HepG2 (cell line): ENCODE measurements around the gene QPCT. TPM values are rescaled to one million over a fixed set of nuclear protein-coding genes. Genes with fewer than 3 reads are reported as not detected.

Source experiments
- ATF7-NPFF ChIP-seq: sonication (generic); formaldehyde crosslinking; IDR thresholded peaks from 2 replicates; pipeline ENCODE4 v1.8.1; 2023; ENCODE audit warnings: mild to moderate bottlenecking, low read depth, missing genetic modification reagents, moderate library complexity
- DRAP1 ChIP-seq: IDR thresholded peaks from 2 replicates; pipeline ENCODE4 v1.6.1; 2016; ENCODE audit warnings: missing genetic modification reagents, missing compliant biosample characterization
- DZIP1 ChIP-seq: sonication (generic); formaldehyde crosslinking; IDR thresholded peaks from 2 replicates; pipeline ENCODE4 v1.5.0; 2020; ENCODE audit warnings: mild to moderate bottlenecking, missing genetic modification reagents
- EHMT2 ChIP-seq: fragments of 200-600 bp; sonication (generic); IDR thresholded peaks from 2 replicates; pipeline ENCODE4 v1.7.0; 2017; ENCODE audit warnings: antibody characterized with exemption, low read depth, low read length, borderline replicate concordance
- EP300 ChIP-seq, 3 experiments: sonication (generic) in 1 of 3; formaldehyde crosslinking in 1 of 3; IDR thresholded peaks; 2 replicates each; pipeline versions ENCODE4 v1.5.1 to v1.6.1; 2011 to 2020; ENCODE audit warnings: low read depth in 2 of 3, low read length in 2 of 3, borderline replicate concordance in 1 of 3, improper control_type of control experiment in 1 of 3, mild to moderate bottlenecking in 1 of 3, missing genetic modification reagents in 1 of 3, moderate library complexity in 1 of 3
- EZH2 ChIP-seq: conservative IDR thresholded peaks from 2 replicates; pipeline ENCODE4 v1.6.1; 2012; ENCODE audit warnings: mild to moderate bottlenecking, low read depth, low read length, moderate library complexity
- HMG20B ChIP-seq: conservative IDR thresholded peaks from 2 replicates; pipeline ENCODE4 v1.6.1; 2016; ENCODE audit warnings: missing genetic modification reagents, missing compliant biosample characterization
- HNRNPUL1 ChIP-seq: fragments of 200-400 bp; formaldehyde crosslinking; IDR thresholded peaks from 2 replicates; pipeline ENCODE4 v1.6.1; 2017; ENCODE audit warnings: low read depth, mild to moderate bottlenecking, low read length, moderate library complexity
- HOXA7 ChIP-seq: sonication (generic); formaldehyde crosslinking; IDR thresholded peaks from 2 replicates; pipeline ENCODE4 v1.8.1; 2022; ENCODE audit warnings: mild to moderate bottlenecking, missing genetic modification reagents, moderate library complexity
- MLX ChIP-seq: IDR thresholded peaks from 2 replicates; pipeline ENCODE4 v1.6.1; 2016
- NFYC ChIP-seq: IDR thresholded peaks from 2 replicates; pipeline ENCODE4 v1.6.1; 2016; ENCODE audit warnings: missing genetic modification reagents, missing compliant biosample characterization
- PLRG1 ChIP-seq: fragments of 450-650 bp; conservative IDR thresholded peaks from 2 replicates; pipeline ENCODE4 v1.6.1; 2016
- POGZ ChIP-seq: sonication (generic); formaldehyde crosslinking; IDR thresholded peaks from 2 replicates; pipeline ENCODE4 v1.4.0; 2020; ENCODE audit warnings: mild to moderate bottlenecking, missing genetic modification reagents
- SMAD9 ChIP-seq: sonication (generic); formaldehyde crosslinking; IDR thresholded peaks from 2 replicates; pipeline ENCODE4 v1.5.1; 2020; ENCODE audit warnings: mild to moderate bottlenecking, missing genetic modification reagents
- TP53 ChIP-seq: sonication (generic); formaldehyde crosslinking; conservative IDR thresholded peaks from 2 replicates; pipeline ENCODE4 v1.4.0; 2020; ENCODE audit warnings: missing genetic modification reagents
- XBP1 ChIP-seq: sonication (generic); formaldehyde crosslinking; IDR thresholded peaks from 2 replicates; pipeline ENCODE4 v1.5.0; 2020; ENCODE audit warnings: missing genetic modification reagents
- ZNF569 ChIP-seq: sonication (generic); formaldehyde crosslinking; IDR thresholded peaks from 2 replicates; pipeline ENCODE4 v1.5.0; 2020; ENCODE audit warnings: mild to moderate bottlenecking, missing genetic modification reagents, moderate library complexity, borderline replicate concordance
- ZNF605 ChIP-seq: sonication (generic); formaldehyde crosslinking; IDR thresholded peaks from 2 replicates; pipeline ENCODE4 v1.8.0; 2022; ENCODE audit warnings: mild to moderate bottlenecking, missing genetic modification reagents
- ZNF629 ChIP-seq: sonication (generic); formaldehyde crosslinking; conservative IDR thresholded peaks from 2 replicates; pipeline ENCODE4 v1.5.0; 2020; ENCODE audit warnings: missing genetic modification reagents
- ZNF704 ChIP-seq: sonication (generic); formaldehyde crosslinking; IDR thresholded peaks from 2 replicates; pipeline ENCODE4 v1.8.1; 2023; ENCODE audit warnings: mild to moderate bottlenecking, inconsistent platforms, moderate library complexity, missing genetic modification reagents, borderline replicate concordance
- polyA plus RNA-seq, 8 experiments: library from polyadenylated mRNA; depleted of rRNA in 3 of 8; stranded (reverse) in 7 of 8; unstranded in 1 of 8; fragments of >200 nt; fragmentation: Illumina TruSeq in 4 of 8; extraction: Trizol in 4 of 8; gene quantifications; 2 replicates each; pipeline versions ENCODE4 v1.2.1 to v1.2.3, GENCODE V29; 2011 to 2016; ENCODE audit warnings: low read depth in 4 of 8, missing spikeins in 1 of 8, mixed read lengths in 1 of 8; ENCODE audit not compliant: insufficient read depth in 1 of 8
- total RNA-seq, 5 experiments: library from RNA; depleted of rRNA; stranded (reverse); fragments of >200 nt; fragmentation: Illumina TruSeq; extraction: Trizol; gene quantifications; 2 replicates each; pipeline ENCODE4 v1.2.3, GENCODE V29; 2016; ENCODE audit warnings: low read depth in 1 of 5
- TF ChIP-seq, protein P1 (sequence below): sonication (generic); formaldehyde crosslinking; IDR thresholded peaks from 2 replicates; pipeline ENCODE4 v1.5.0; 2020; ENCODE audit warnings: mild to moderate bottlenecking, missing genetic modification reagents, borderline replicate concordance
- TF ChIP-seq, protein P2 (sequence below): sonication (generic); formaldehyde crosslinking; IDR thresholded peaks from 2 replicates; pipeline ENCODE4 v1.4.0; 2020; ENCODE audit warnings: mild to moderate bottlenecking, missing genetic modification reagents

Gene QPCT
- total and polyA plus RNA-seq, 2 of the 13 experiments (the other 11 are each of a cell fraction or from before 2014, with no cell fraction given): 0.77 to 1.2 TPM

GRCh38 chr2:37324786-37325624, 19.4 kb upstream of the QPCT start, which contains the start of gene PRKD3 (continued):
- TF ChIP-seq, protein P1, sequence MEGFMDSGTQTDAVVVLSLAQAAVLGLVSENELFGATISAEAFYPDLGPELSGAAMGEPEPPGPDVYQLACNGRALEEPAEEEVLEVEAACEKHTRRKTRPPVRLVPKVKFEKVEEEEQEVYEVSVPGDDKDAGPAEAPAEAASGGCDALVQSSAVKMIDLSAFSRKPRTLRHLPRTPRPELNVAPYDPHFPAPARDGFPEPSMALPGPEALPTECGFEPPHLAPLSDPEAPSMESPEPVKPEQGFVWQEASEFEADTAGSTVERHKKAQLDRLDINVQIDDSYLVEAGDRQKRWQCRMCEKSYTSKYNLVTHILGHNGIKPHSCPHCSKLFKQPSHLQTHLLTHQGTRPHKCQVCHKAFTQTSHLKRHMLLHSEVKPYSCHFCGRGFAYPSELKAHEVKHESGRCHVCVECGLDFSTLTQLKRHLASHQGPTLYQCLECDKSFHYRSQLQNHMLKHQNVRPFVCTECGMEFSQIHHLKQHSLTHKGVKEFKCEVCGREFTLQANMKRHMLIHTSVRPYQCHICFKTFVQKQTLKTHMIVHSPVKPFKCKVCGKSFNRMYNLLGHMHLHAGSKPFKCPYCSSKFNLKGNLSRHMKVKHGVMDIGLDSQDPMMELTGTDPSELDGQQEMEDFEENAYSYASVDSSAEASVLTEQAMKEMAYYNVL (CRISPR knock-in tag): 0 out of 2 replicates have a peak, but pooled peaks have one; percentile 23
- TF ChIP-seq ATF7-NPFF (peak; percentile 63), MLX (no peak), ZNF605 (peak; percentile 71), DRAP1 (no peak), ZNF569 (CRISPR knock-in tag) (no peak), PLRG1 (no peak), HOXA7 (peak; percentile 68; the same call in 1 of the 2 replicates), DZIP1 (no peak), TP53 (CRISPR knock-in tag) (no peak), ZNF704 (no peak), EZH2 (peak; percentile 100), EHMT2 (no peak), NFYC (no peak), POGZ (peak; percentile 16; the same call in 1 of the 2 replicates), SMAD9 (0 out of 2 replicates have a peak, but pooled peaks have one; percentile 81), XBP1 (no peak), HNRNPUL1 (no peak), EP300 (IDR thresholded peaks at IDR 0.05; ENCODE audit: low read depth in 2 of 2, low read length in 2 of 2) (no peak), EP300 (CRISPR knock-in tag; IDR thresholded peaks at IDR 0.05; ENCODE audit: borderline replicate concordance) (no peak), HMG20B (CRISPR knock-in tag) (no peak), ZNF629 (CRISPR knock-in tag) (no peak)
- TF ChIP-seq, protein P2, sequence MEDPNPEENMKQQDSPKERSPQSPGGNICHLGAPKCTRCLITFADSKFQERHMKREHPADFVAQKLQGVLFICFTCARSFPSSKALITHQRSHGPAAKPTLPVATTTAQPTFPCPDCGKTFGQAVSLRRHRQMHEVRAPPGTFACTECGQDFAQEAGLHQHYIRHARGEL (CRISPR knock-in tag): peak; percentile 88; the same call in 1 of the 2 replicates
